DND-41 (cell line): ENCODE measurements around the gene ADAM10.

Experiments
- ATAC-seq: fragments of 200-7000 bp; cut with Tn5 transposase; 3 replicates; pipeline ENCODE4 v1.9.1; 2021; ENCODE audit warnings: low read depth; ENCODE audit not compliant: insufficient read depth
- DNase-seq: peaks from one replicate; pipeline ENCODE4 v3.0.0-alpha.2; 2020
- H2AFZ ChIP-seq: 2 replicates; pipeline ENCODE4 v1.6.0; 2012; ENCODE audit warnings: low read depth, low read length
- H3K27ac ChIP-seq: 2 replicates; pipeline ENCODE4 v1.5.1; 2012; ENCODE audit warnings: low read length, inconsistent platforms
- H3K27me3 ChIP-seq: fragments of 200-600 bp; sonication (generic); 2 replicates; pipeline ENCODE4 v1.6.0; 2012; ENCODE audit warnings: low read length, mild to moderate bottlenecking, inconsistent platforms; ENCODE audit not compliant: insufficient read depth, poor library complexity
- H3K36me3 ChIP-seq: 2 replicates; pipeline ENCODE4 v1.5.1; 2012; ENCODE audit warnings: low read length, inconsistent platforms; ENCODE audit not compliant: insufficient read depth
- H3K4me1 ChIP-seq: 2 replicates; pipeline ENCODE4 v1.5.1; 2012; ENCODE audit warnings: mild to moderate bottlenecking, low read length; ENCODE audit not compliant: insufficient read depth
- H3K4me2 ChIP-seq: 2 replicates; pipeline ENCODE4 v1.6.0; 2012; ENCODE audit warnings: mild to moderate bottlenecking, moderate library complexity, low read length, inconsistent platforms; ENCODE audit not compliant: insufficient read depth
- H3K4me3 ChIP-seq, 2 experiments: fragments of 200-600 bp in 1 of 2; shearing (Covaris generic) in 1 of 2; 2 replicates each; pipeline ENCODE4 v1.5.1; 2012 to 2016; ENCODE audit warnings: inconsistent platforms in 2 of 2, low read length in 2 of 2, mild to moderate bottlenecking in 2 of 2, low read depth in 1 of 2, moderate library complexity in 1 of 2
- H3K79me2 ChIP-seq: 2 replicates; pipeline ENCODE4 v1.6.0; 2012; ENCODE audit warnings: low read length, inconsistent platforms; ENCODE audit not compliant: insufficient read depth
- H3K9ac ChIP-seq: 2 replicates; pipeline ENCODE4 v1.6.0; 2012; ENCODE audit warnings: low read depth, mild to moderate bottlenecking, inconsistent platforms, low read length, moderate library complexity
- H3K9me3 ChIP-seq: 2 replicates; pipeline ENCODE4 v1.5.1; 2012; ENCODE audit warnings: low read length, moderate library complexity, mild to moderate bottlenecking, inconsistent platforms; ENCODE audit not compliant: insufficient read depth, severe bottlenecking
- H4K20me1 ChIP-seq: 2 replicates; pipeline ENCODE4 v1.6.0; 2012; ENCODE audit warnings: low read length; ENCODE audit not compliant: insufficient read depth
- CTCF ChIP-seq: IDR thresholded peaks from 2 replicates; pipeline ENCODE4 v1.5.1; 2012; ENCODE audit warnings: borderline replicate concordance, low read length, moderate library complexity, mild to moderate bottlenecking; ENCODE audit not compliant: poor library complexity, severe bottlenecking; ENCODE audit errors: extremely low read depth
- EZH2 ChIP-seq: IDR thresholded peaks from 3 replicates; pipeline ENCODE4 v1.6.1; 2012; ENCODE audit warnings: borderline replicate concordance, low read depth, mild to moderate bottlenecking, moderate library complexity, low read length, inconsistent platforms; ENCODE audit not compliant: severe bottlenecking

Gene ADAM10

GRCh38 chr15:58749532-58750337, at the start of gene ADAM10:
Gene ADAM10, minus strand, starts transcription at chr15:58749707. Its CDS starts 173 bp downstream, at chr15:58749534.
- no peaks in the 10 kb centered on the region for H3K27me3 ChIP-seq
- ATAC-seq: peak; percentile 85
- DNase-seq: peak; percentile 99
- H3K9ac ChIP-seq: peak within 1 kb of the TSS; percentile 94
- H3K79me2 ChIP-seq: peaks cover 49% of the 10 kb centered on the region
- peaks cover 41% of the 10 kb centered on the region for H3K4me1 ChIP-seq
- H3K36me3 ChIP-seq: no peaks in the 10 kb centered on the region; the same call in 1 of the 2 replicates
- H3K4me2 ChIP-seq: peak within 1 kb of the TSS; percentile 96
- peaks cover 19% of the 10 kb centered on the region; the same call in 1 of the 2 replicates for H4K20me1 ChIP-seq
- H3K4me3 ChIP-seq: peak within 1 kb of the TSS; percentile 66 to 99
- H3K9me3 ChIP-seq: no peaks in the 10 kb centered on the region
- peak within 1 kb of the TSS; percentile 96 for H3K27ac ChIP-seq
- H2AFZ ChIP-seq: peak within 1 kb of the TSS; percentile 97
- TF ChIP-seq EZH2 (no peak), CTCF (no peak)

GRCh38 chr15:58797505-58797904, 48.0 kb upstream of the ADAM10 start:
- H3K27ac ChIP-seq: no peak overlapping the region
- DNase-seq (no peak), ATAC-seq (no peak)
- H3K27me3 ChIP-seq: no peaks in the 10 kb centered on the region
- no peaks in the 10 kb centered on the region for H4K20me1 ChIP-seq
- H3K36me3 ChIP-seq: no peaks in the 10 kb centered on the region; the same call in 1 of the 2 replicates
- H3K4me2 ChIP-seq: no peak overlapping the region
- TF ChIP-seq CTCF: no peak
- no peak for TF ChIP-seq EZH2
- no peaks in the 10 kb centered on the region for H3K9me3 ChIP-seq
- no peak overlapping the region for H3K9ac ChIP-seq
- H3K4me1 ChIP-seq: no peaks in the 10 kb centered on the region
- no peak overlapping the region for H3K4me3 ChIP-seq
- H2AFZ ChIP-seq: no peak overlapping the region
- H3K79me2 ChIP-seq: no peaks in the 10 kb centered on the region

GRCh38 chr15:58795825-58796224, 46.3 kb upstream of the ADAM10 start:
- no peaks in the 10 kb centered on the region; the same call in 1 of the 2 replicates for H3K36me3 ChIP-seq

More at GRCh38 chr15:58795825-58796224, 46.3 kb upstream of the ADAM10 start:
- Histone ChIP-seq H3K27me3 (no peaks in the 10 kb centered on the region), H3K27ac (no peak overlapping the region), H3K4me1 (no peaks in the 10 kb centered on the region), H3K9me3 (no peaks in the 10 kb centered on the region), H2AFZ (no peak overlapping the region), H3K4me2 (no peak overlapping the region), H3K79me2 (no peaks in the 10 kb centered on the region), H4K20me1 (no peaks in the 10 kb centered on the region), H3K9ac (no peak overlapping the region), H3K4me3 (no peak overlapping the region)
- no peak for TF ChIP-seq EZH2
- no peak for TF ChIP-seq CTCF
- no peak for ATAC-seq
- DNase-seq: no peak
